Heart right ventricle (tissue), 16 donors: ENCODE measurements around the gene MAP3K1. TPM values are rescaled to one million over a fixed set of nuclear protein-coding genes. Genes with fewer than 3 reads are reported as not detected.

Source experiments
- ATAC-seq, 8 donors: fragments of 200-7000 bp; cut with Tn5 transposase; one replicate each; pipeline ENCODE4 v1.9.1; 2020; ENCODE audit warnings: mild to moderate bottlenecking in 8 of 8, moderate library complexity in 8 of 8, moderate number of reproducible peaks in 1 of 8
- DNase-seq, 2 donors: peaks; one replicate each; pipeline ENCODE4 v3.0.0-alpha.2; 2020
- H3K27ac ChIP-seq, 10 donors: fragments of 200-600 bp; sonication (generic) in 2 of 10; one replicate each; pipeline versions ENCODE4 v1.5.0 to v1.8.0; 2020 to 2022; ENCODE audit warnings: mild to moderate bottlenecking in 3 of 10
- H3K27me3 ChIP-seq, 7 donors: fragments of 200-600 bp; one replicate each; pipeline ENCODE4 v1.8.0; 2021 to 2022; ENCODE audit warnings: mild to moderate bottlenecking in 2 of 7
- H3K36me3 ChIP-seq, 9 donors: fragments of 200-600 bp; sonication (generic) in 1 of 9; one replicate each; pipeline versions ENCODE4 v1.5.0 to v1.8.0; 2020 to 2022; ENCODE audit warnings: mild to moderate bottlenecking in 2 of 9
- H3K4me1 ChIP-seq, 9 donors: fragments of 200-600 bp; sonication (generic) in 1 of 9; one replicate each; pipeline versions ENCODE4 v1.5.0 to v1.8.0; 2020 to 2022; ENCODE audit warnings: mild to moderate bottlenecking in 4 of 9
- H3K4me3 ChIP-seq, 10 donors: fragments of 200-600 bp; sonication (generic) in 2 of 10; one replicate each; pipeline versions ENCODE4 v1.5.0 to v1.8.0; 2020 to 2022; ENCODE audit warnings: mild to moderate bottlenecking in 7 of 10, moderate library complexity in 2 of 10
- H3K9me3 ChIP-seq, 11 donors: fragments of 200-600 bp in 10 of 11; sonication (generic) in 2 of 11; one replicate each; pipeline versions ENCODE4 v1.5.0 to v1.8.0; 2013 to 2022; ENCODE audit warnings: mild to moderate bottlenecking in 2 of 11, control low read depth in 1 of 11, moderate library complexity in 1 of 11
- WGBS, 2 donors: extraction: QIAGEN DNeasy Blood & Tissue Kit; methylation state at CpG; one replicate each; pipeline ENCODE4 v1.1.7; 2013; ENCODE audit warnings: inconsistent platforms in 1 of 2; 5-methylcytosine and 5-hydroxymethylcytosine counted together
- intact Hi-C, 10 donors: fragments of 100-400 bp; cut with DNase I; formaldehyde crosslinking; loops; one replicate each; pipeline versions ENCODE4 v1.11.1 to v1.14.2; 2022
- polyA plus RNA-seq, 2 donors: library from polyadenylated mRNA; stranded (reverse); fragments of 200-250 nt; gene quantifications; one replicate each; pipeline ENCODE4 v1.2.3, GENCODE V29; 2013
- total RNA-seq, 10 donors: library from RNA; stranded (reverse); fragmentation: NEBNext Ultra II Directional in 3 of 10; extraction: Animal tissue kit (Norgen Biotek cat#: 25700) in 3 of 10; gene quantifications; one replicate each; pipeline versions ENCODE4 v1.2.1 to v1.2.4, GENCODE V29; 2021 to 2023
- TF ChIP-seq, protein P1 (sequence below), 9 donors: fragments of 200-600 bp; sonication (generic) in 2 of 9; IDR thresholded peaks; one replicate each; pipeline versions ENCODE4 v1.5.0 to v1.8.0; 2021 to 2022; ENCODE audit warnings: antibody characterized with exemption in 9 of 9, mild to moderate bottlenecking in 5 of 9, moderate library complexity in 1 of 9
- donor health status: Arrhythmogenic right ventricular cardiomyopathy.
- donor health status: ischemic (EF 13 %, LVEDD 7.1; RV severe dilation, severe dysfunction).
- donor health status: healthy with polysubstance abuse.
- donor health status: DM: no; HTN: yes; CAD: no.
- donor health status: DM: no; HTN: no; CAD: no.
- donor health status: ischemic (EF 25% LVEDD 6.9; RV normal size, moderate dysfunction).
- donor health status: ischemic (EF 25% LVEDD 5.7; RV mildly dilated, moderate dysfunction).
- donor health status: healthy.
- donor health status: DM: yes; HTN: yes; CAD: no.
- donor health status: Ischemic cardiomyopathy.
- donor health status: ischemic (EF 35%, LVEDD 5.7; RV mildly dilated, moderate dysfunction).
- donor health status: nonischemic (EF 11% LVEDD 7.7; RV severe dilation, severe dysfunction).
- donor health status: DM: yes; HTN: yes; CAD: no.
- donor health status: PGD.
- donor health status: ischemic (EF 29% LVEDD 5.4; RV normal size, mild dysfunction).
- donor health status: nonischemic (EF 23%, LVEDD 6.1; RV moderate dilation, normal function).

The MAP3K1 gene
- total and polyA plus RNA-seq, 12 donors = 1.7 to 13.3 (median 6.3) TPM

GRCh38 chr5:56798521-56798920 is 16.8 kb upstream of the MAP3K1 start:
- H3K4me1 ChIP-seq = peaks cover 0 to 19% (median 13%) of the 10 kb centered on the region in 9 donors
- H3K36me3 ChIP-seq = no peaks in the 10 kb centered on the region
- H3K9me3 ChIP-seq = no peaks in the 10 kb centered on the region
- no peak overlapping the region for H3K4me3 ChIP-seq
- intact Hi-C loops = no loop called here
- ATAC-seq (no peak), DNase-seq (no peak)
- H3K27ac ChIP-seq = no peak overlapping the region
- TF ChIP-seq, protein P1, sequence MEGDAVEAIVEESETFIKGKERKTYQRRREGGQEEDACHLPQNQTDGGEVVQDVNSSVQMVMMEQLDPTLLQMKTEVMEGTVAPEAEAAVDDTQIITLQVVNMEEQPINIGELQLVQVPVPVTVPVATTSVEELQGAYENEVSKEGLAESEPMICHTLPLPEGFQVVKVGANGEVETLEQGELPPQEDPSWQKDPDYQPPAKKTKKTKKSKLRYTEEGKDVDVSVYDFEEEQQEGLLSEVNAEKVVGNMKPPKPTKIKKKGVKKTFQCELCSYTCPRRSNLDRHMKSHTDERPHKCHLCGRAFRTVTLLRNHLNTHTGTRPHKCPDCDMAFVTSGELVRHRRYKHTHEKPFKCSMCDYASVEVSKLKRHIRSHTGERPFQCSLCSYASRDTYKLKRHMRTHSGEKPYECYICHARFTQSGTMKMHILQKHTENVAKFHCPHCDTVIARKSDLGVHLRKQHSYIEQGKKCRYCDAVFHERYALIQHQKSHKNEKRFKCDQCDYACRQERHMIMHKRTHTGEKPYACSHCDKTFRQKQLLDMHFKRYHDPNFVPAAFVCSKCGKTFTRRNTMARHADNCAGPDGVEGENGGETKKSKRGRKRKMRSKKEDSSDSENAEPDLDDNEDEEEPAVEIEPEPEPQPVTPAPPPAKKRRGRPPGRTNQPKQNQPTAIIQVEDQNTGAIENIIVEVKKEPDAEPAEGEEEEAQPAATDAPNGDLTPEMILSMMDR (IDR thresholded peaks at IDR 0.05) = no peak
- H3K27me3 ChIP-seq = no peaks in the 10 kb centered on the region

DNA sequence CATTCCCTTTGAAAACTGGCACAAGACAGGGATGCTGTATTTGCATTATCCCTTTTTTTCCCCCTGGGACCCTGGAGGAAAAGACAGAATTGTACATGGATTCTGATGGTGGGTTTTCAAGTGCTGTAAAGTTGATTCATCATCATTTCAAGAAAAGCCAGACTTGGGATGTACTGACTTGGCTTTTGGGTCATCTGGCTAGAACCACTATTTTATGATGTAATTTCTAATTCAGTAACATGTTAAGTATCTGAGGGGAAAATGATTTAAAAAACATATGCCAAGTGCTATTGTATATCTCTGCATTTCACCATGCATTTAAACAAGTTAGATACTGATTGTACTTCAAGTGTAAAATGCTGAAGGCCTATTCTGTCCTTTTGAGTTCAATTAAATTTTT is 15.2 kb upstream of the MAP3K1 start:
- ATAC-seq = peak in 2 of 8 donors; percentile 40 to 42
- intact Hi-C loops = no loop called here
- no peaks in the 10 kb centered on the region for H3K27me3 ChIP-seq

DNA sequence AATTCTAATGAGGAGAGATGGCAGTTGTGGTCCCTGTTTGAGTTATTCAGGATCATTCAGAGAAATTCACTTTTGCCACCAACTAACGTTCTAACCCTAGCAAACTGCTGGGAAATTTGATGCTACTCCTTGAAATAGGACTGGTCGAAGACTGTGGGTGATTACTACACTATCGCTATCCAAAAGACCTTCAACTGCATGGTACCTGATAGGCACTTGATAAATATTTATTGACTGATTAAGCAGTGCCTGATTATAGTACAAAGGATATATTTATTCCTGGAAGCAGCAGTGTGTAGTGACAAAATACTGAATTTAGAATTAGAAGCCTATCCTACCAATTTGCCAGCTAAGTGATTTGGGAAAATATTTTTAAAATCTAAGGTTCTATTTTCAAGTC is 14.1 kb upstream of the MAP3K1 start:
- no peaks in the 10 kb centered on the region for H3K9me3 ChIP-seq
- H3K36me3 ChIP-seq = no peaks in the 10 kb centered on the region
- no peak overlapping the region for H3K27ac ChIP-seq
- 84 to 91% methylated on average over 3 of the region's 3 CpGs for WGBS, 2 donors
- H3K27me3 ChIP-seq = no peaks in the 10 kb centered on the region
- TF ChIP-seq, protein P1 (IDR thresholded peaks at IDR 0.05) = no peak
- intact Hi-C loops = no loop called here
- H3K4me3 ChIP-seq = no peak overlapping the region
- no peak for DNase-seq
- no peak for ATAC-seq
- peaks cover 0 to 19% (median 13%) of the 10 kb centered on the region in 9 donors for H3K4me1 ChIP-seq

More for the DNA sequence above, 15.2 kb upstream of the MAP3K1 start:
- Histone ChIP-seq H3K4me3 (no peak overlapping the region), H3K4me1 (peaks cover 0 to 19% (median 13%) of the 10 kb centered on the region in 9 donors), H3K36me3 (no peaks in the 10 kb centered on the region), H3K9me3 (no peaks in the 10 kb centered on the region), H3K27ac (peak overlapping the region in 1 of 10 donors; percentile 33)
- DNase-seq = no peak
- TF ChIP-seq, protein P1 (IDR thresholded peaks at IDR 0.05) = no peak

DNA sequence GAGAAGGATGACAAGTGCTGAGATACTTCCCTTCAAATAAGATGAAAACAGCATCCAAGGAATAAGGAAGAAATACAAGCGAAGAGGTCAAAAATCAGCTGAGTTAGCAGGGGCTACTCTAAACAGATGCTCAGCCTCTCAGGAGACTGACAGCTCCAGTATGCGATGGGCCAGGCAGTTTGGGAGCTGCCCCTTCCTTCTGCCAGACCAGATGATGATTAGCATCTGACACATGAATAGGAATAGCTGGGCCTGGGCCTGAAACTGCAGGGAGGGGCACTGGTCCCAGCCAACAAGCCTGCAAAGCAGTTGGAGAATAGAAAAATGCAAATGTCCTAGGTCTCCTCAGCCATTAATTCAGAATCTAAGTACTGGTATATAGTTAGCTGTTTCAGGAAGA is 13.1 kb upstream of the MAP3K1 start:
- Histone ChIP-seq H3K27ac (no peak overlapping the region), H3K27me3 (no peaks in the 10 kb centered on the region), H3K9me3 (no peaks in the 10 kb centered on the region), H3K36me3 (no peaks in the 10 kb centered on the region), H3K4me1 (peaks cover 0 to 19% (median 13%) of the 10 kb centered on the region in 9 donors), H3K4me3 (no peak overlapping the region)
- intact Hi-C loops = no loop called here
- ATAC-seq (no peak), DNase-seq (no peak)
- TF ChIP-seq, protein P1 (IDR thresholded peaks at IDR 0.05) = no peak
- WGBS, 2 donors = 59 to 63% methylated on average over 2 of the region's 2 CpGs
